Measurements from ENCODE around the gene PSD2.

Gene PSD2

GRCh38 chr5:139760066-139761056 is 35.2 kb upstream of the PSD2 start:
- H3K27ac ChIP-seq = no peak overlapping the region
- TF ChIP-seq ZFX (IDR thresholded peaks at IDR 0.05) = no peak
- TF ChIP-seq, protein P1, sequence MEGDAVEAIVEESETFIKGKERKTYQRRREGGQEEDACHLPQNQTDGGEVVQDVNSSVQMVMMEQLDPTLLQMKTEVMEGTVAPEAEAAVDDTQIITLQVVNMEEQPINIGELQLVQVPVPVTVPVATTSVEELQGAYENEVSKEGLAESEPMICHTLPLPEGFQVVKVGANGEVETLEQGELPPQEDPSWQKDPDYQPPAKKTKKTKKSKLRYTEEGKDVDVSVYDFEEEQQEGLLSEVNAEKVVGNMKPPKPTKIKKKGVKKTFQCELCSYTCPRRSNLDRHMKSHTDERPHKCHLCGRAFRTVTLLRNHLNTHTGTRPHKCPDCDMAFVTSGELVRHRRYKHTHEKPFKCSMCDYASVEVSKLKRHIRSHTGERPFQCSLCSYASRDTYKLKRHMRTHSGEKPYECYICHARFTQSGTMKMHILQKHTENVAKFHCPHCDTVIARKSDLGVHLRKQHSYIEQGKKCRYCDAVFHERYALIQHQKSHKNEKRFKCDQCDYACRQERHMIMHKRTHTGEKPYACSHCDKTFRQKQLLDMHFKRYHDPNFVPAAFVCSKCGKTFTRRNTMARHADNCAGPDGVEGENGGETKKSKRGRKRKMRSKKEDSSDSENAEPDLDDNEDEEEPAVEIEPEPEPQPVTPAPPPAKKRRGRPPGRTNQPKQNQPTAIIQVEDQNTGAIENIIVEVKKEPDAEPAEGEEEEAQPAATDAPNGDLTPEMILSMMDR (conservative IDR thresholded peaks at IDR 0.05) = no peak

GRCh38 chr5:139761057-139761450 is 34.6 kb upstream of the PSD2 start:
- TF ChIP-seq ZFX (IDR thresholded peaks at IDR 0.05) = no peak
- TF ChIP-seq, protein P1 (conservative IDR thresholded peaks at IDR 0.05) = no peak
- H3K27ac ChIP-seq = no peak overlapping the region

GRCh38 chr5:139761501-139761900 is 34.1 kb upstream of the PSD2 start:
- no peak overlapping the region for H3K27ac ChIP-seq
- TF ChIP-seq, protein P1 (conservative IDR thresholded peaks at IDR 0.05) = no peak
- TF ChIP-seq ZFX (IDR thresholded peaks at IDR 0.05) = no peak

- no peak overlapping the region for H3K27ac ChIP-seq
- no peak for TF ChIP-seq ZFX (IDR thresholded peaks at IDR 0.05)
- TF ChIP-seq, protein P1 (conservative IDR thresholded peaks at IDR 0.05) = no peak
These were observed 32.9 kb upstream of the PSD2 start for GRCh38 chr5:139762615-139763170.

GRCh38 chr5:139763280-139763929 is 32.2 kb upstream of the PSD2 start:
- no peak for TF ChIP-seq ZFX (IDR thresholded peaks at IDR 0.05)
- TF ChIP-seq, protein P1 (conservative IDR thresholded peaks at IDR 0.05) = no peak

DNA sequence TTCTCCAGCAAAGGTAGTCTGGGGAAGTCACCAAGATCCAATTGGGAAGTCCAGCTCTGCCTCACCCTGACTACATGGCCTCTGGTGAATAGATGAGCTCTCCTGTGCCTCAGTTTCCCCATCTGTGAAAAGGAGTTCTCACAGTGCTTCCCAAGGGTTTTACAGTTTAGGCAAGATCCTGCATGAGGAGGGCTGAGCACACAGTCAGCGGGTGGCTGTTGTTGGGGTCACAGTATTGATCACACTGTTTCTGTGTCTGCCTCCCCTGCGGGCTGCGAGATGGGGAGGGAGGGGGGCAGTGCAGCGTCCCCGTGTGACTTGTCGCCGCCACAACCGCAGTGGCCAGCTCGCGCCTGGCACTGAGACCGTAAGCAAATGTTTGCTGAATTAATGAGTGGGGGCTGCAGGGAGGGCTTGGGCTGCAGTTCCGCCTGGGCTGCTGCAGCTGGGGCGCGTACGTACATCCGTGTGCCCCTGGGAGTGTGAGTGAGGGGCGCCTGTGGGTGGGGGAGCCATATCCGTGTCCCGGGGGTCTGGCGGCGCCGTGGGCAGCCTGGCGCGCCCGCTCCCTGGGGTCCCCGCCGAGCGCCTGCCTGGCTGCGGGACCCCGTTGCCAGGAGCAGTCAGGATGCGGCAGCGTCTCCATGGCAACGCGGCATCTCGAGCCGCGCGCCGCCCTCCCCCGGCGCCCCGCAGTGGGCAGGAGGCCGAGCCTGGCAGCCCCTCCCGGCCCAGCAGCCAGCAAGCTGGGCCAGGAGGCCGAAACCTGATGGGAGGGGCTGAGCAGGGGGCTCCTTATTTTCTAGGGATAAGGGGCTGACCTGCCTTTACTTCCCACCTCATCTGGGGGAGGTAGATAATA is 31.4 kb upstream of the PSD2 start:
- TF ChIP-seq, protein P1 (conservative IDR thresholded peaks at IDR 0.05) = no peak
- no peak for TF ChIP-seq ZFX (IDR thresholded peaks at IDR 0.05)
- no peak overlapping the region for H3K27ac ChIP-seq

More at GRCh38 chr5:139763280-139763929, 32.2 kb upstream of the PSD2 start:
- H3K27ac ChIP-seq = no peak overlapping the region

Data from C4-2B (cell line).